GM21619 (cell line): ENCODE results near the gene FNDC11.

Experiments
- ATAC-seq: cut with Tn5 transposase; IDR thresholded peaks from one replicate; pipeline ENCODE4 v1.9.1; 2021; ENCODE audit not compliant: unreplicated experiment

The FNDC11 gene

GRCh38 chr20:63539092-63539430 is 14.9 kb upstream of the FNDC11 start:
- no peak for ATAC-seq

- no peak for ATAC-seq
Measured at GRCh38 chr20:63539441-63540370, 14.3 kb upstream of the FNDC11 start.

GRCh38 chr20:63540417-63541186 is 13.4 kb upstream of the FNDC11 start:
- ATAC-seq: no peak

- ATAC-seq: no peak
Measured at GRCh38 chr20:63541371-63541770, 12.6 kb upstream of the FNDC11 start.

- no peak for ATAC-seq
Measured at GRCh38 chr20:63542031-63542559, 11.9 kb upstream of the FNDC11 start.

GRCh38 chr20:63542696-63543095 is 11.3 kb upstream of the FNDC11 start:
- no peak for ATAC-seq

GRCh38 chr20:63543131-63543530 is 10.8 kb upstream of the FNDC11 start:
- no peak for ATAC-seq

- no peak for ATAC-seq
Measured at GRCh38 chr20:63543733-63544132, 10.2 kb upstream of the FNDC11 start.

- ATAC-seq: no peak
Measured at GRCh38 chr20:63544241-63544957, 9.6 kb upstream of the FNDC11 start.

- ATAC-seq: no peak
Measured at GRCh38 chr20:63544958-63545516, 8.9 kb upstream of the FNDC11 start.

- no peak for ATAC-seq
Measured at GRCh38 chr20:63545814-63546213, 8.1 kb upstream of the FNDC11 start.

GRCh38 chr20:63546256-63546955 is 7.6 kb upstream of the FNDC11 start:
- no peak for ATAC-seq

GRCh38 chr20:63546956-63547724 is 6.8 kb upstream of the FNDC11 start:
- no peak for ATAC-seq

- no peak for ATAC-seq
Measured at GRCh38 chr20:63547725-63548480, 6.1 kb upstream of the FNDC11 start, which contains the start of gene SRMS. Gene SRMS (minus strand): TSS chr20:63547749. CDS start chr20:63547463, 286 bp downstream.

- ATAC-seq: no peak
Measured at GRCh38 chr20:63548542-63548941, 5.4 kb upstream of the FNDC11 start.

GRCh38 chr20:63549019-63549418 is 4.9 kb upstream of the FNDC11 start:
- no peak for ATAC-seq

GRCh38 chr20:63549679-63550282 is 4.2 kb upstream of the FNDC11 start:
- no peak for ATAC-seq

- ATAC-seq: no peak
Measured at GRCh38 chr20:63551068-63551467, 2.9 kb upstream of the FNDC11 start.
